Tibial nerve (tissue), 4 donors: ENCODE results near the gene CAV3. TPM values are rescaled to one million over a fixed set of nuclear protein-coding genes. Genes with fewer than 3 reads are reported as not detected.

ENCODE experiments used
- DNase-seq, 2 donors: peaks; one replicate each; pipeline ENCODE4 v3.0.0-alpha.2; 2019; ENCODE audit warnings: low spot score in 2 of 2
- H3K27ac ChIP-seq, 4 donors: fragments of 200-600 bp; sonication (generic) in 3 of 4; one replicate each; pipeline ENCODE4 v1.5.1; 2017 to 2019; ENCODE audit warnings: mild to moderate bottlenecking in 1 of 4
- H3K27me3 ChIP-seq, 2 donors: fragments of 200-600 bp; sonication (generic) in 1 of 2; one replicate each; pipeline versions ENCODE4 v1.5.1 to v1.6.0; 2017 to 2019
- H3K36me3 ChIP-seq, 3 donors: fragments of 200-600 bp; sonication (generic); one replicate each; pipeline ENCODE4 v1.5.1; 2018 to 2019
- H3K4me1 ChIP-seq, 4 donors: fragments of 200-600 bp; sonication (generic) in 3 of 4; one replicate each; pipeline ENCODE4 v1.5.1; 2017 to 2019
- H3K4me3 ChIP-seq, 4 donors: fragments of 200-600 bp; sonication (generic) in 3 of 4; one replicate each; pipeline ENCODE4 v1.5.1; 2017 to 2019; ENCODE audit warnings: mild to moderate bottlenecking in 1 of 4, moderate library complexity in 1 of 4
- H3K9me3 ChIP-seq, 4 donors: fragments of 200-600 bp; sonication (generic) in 3 of 4; one replicate each; pipeline ENCODE4 v1.5.1; 2017 to 2019
- CTCF ChIP-seq, 5 experiments: fragments of 200-600 bp in 3 of 5; fragments of 450-650 bp in 2 of 5; sonication (generic) in 3 of 5; IDR thresholded peaks; one replicate each; pipeline ENCODE4 v1.5.1; 2016 to 2019; ENCODE audit warnings: antibody characterized with exemption in 5 of 5, mild to moderate bottlenecking in 3 of 5, moderate library complexity in 2 of 5
- EP300 ChIP-seq, 2 donors: sonication (generic); formaldehyde crosslinking; IDR thresholded peaks; one replicate each; pipeline ENCODE4 v1.6.1; 2017; ENCODE audit warnings: antibody characterized with exemption in 2 of 2, mild to moderate bottlenecking in 1 of 2
- POLR2A ChIP-seq, 2 donors: fragments of 450-650 bp; IDR thresholded peaks; one replicate each; pipeline ENCODE4 v1.6.1; 2017; ENCODE audit warnings: antibody characterized with exemption in 2 of 2, mild to moderate bottlenecking in 2 of 2, moderate library complexity in 2 of 2
- WGBS, 2 donors: methylation state at CpG; one replicate each; pipeline ENCODE4 v1.1.5; 2018; 5-methylcytosine and 5-hydroxymethylcytosine counted together
- total RNA-seq, 4 donors: library from RNA; depleted of rRNA; stranded (reverse); fragments of >200 nt; gene quantifications; one replicate each; pipeline ENCODE4 v1.1.0, GENCODE V29; 2016

The CAV3 gene
- total RNA-seq, 4 donors from 2014 or later = 0.66 TPM; not detected in 3

- Histone ChIP-seq H3K36me3 (no peaks in the 10 kb centered on the region), H3K4me3 (no peak overlapping the region), H3K4me1 (no peaks in the 10 kb centered on the region), H3K27ac (no peak overlapping the region), H3K27me3 (no peaks in the 10 kb centered on the region), H3K9me3 (no peaks in the 10 kb centered on the region)
- WGBS, 2 donors = 83 to 86% methylated on average over 24 of the region's 24 CpGs
- no peak for DNase-seq
- TF ChIP-seq CTCF (IDR thresholded peaks at IDR 0.05) = no peak
- TF ChIP-seq EP300 (IDR thresholded peaks at IDR 0.05) = no peak
- no peak for TF ChIP-seq POLR2A (IDR thresholded peaks at IDR 0.05)
These were observed 24.2 kb downstream of the CAV3 start for GRCh38 chr3:8757551-8758518.

- WGBS, 2 donors = 85 to 93% methylated on average over 7 of the region's 7 CpGs
- Histone ChIP-seq H3K9me3 (no peaks in the 10 kb centered on the region), H3K36me3 (no peaks in the 10 kb centered on the region), H3K4me1 (no peaks in the 10 kb centered on the region), H3K27me3 (no peaks in the 10 kb centered on the region), H3K4me3 (no peak overlapping the region), H3K27ac (no peak overlapping the region)
- no peak for TF ChIP-seq POLR2A (IDR thresholded peaks at IDR 0.05)
- no peak for DNase-seq
These were observed 25.6 kb downstream of the CAV3 start for GRCh38 chr3:8759038-8759707.

GRCh38 chr3:8760091-8760490 lies 26.5 kb downstream of the CAV3 start:
- TF ChIP-seq CTCF (IDR thresholded peaks at IDR 0.05) (no peak), EP300 (IDR thresholded peaks at IDR 0.05) (no peak), POLR2A (IDR thresholded peaks at IDR 0.05) (no peak)
- WGBS, 2 donors = 81 to 88% methylated on average over 5 of the region's 5 CpGs
- Histone ChIP-seq H3K4me1 (no peaks in the 10 kb centered on the region), H3K9me3 (no peaks in the 10 kb centered on the region), H3K4me3 (no peak overlapping the region), H3K27ac (no peak overlapping the region), H3K36me3 (no peaks in the 10 kb centered on the region), H3K27me3 (no peaks in the 10 kb centered on the region)
- no peak for DNase-seq

- 70 to 82% methylated on average over 5 of the region's 5 CpGs for WGBS, 2 donors
- H3K9me3 ChIP-seq = no peaks in the 10 kb centered on the region
- no peak overlapping the region for H3K4me3 ChIP-seq
- no peak for DNase-seq
- no peaks in the 10 kb centered on the region for H3K36me3 ChIP-seq
- H3K27me3 ChIP-seq = no peaks in the 10 kb centered on the region
- TF ChIP-seq CTCF (IDR thresholded peaks at IDR 0.05) (no peak), EP300 (IDR thresholded peaks at IDR 0.05) (no peak), POLR2A (IDR thresholded peaks at IDR 0.05) (no peak)
- no peak overlapping the region for H3K27ac ChIP-seq
- H3K4me1 ChIP-seq = no peaks in the 10 kb centered on the region
These were observed 26.9 kb downstream of the CAV3 start for GRCh38 chr3:8760506-8760905.

GRCh38 chr3:8761866-8762265 lies 28.3 kb downstream of the CAV3 start:
- TF ChIP-seq POLR2A (IDR thresholded peaks at IDR 0.05) (no peak), CTCF (IDR thresholded peaks at IDR 0.05) (no peak)
- no peak for DNase-seq
- no peaks in the 10 kb centered on the region for H3K4me1 ChIP-seq
- WGBS, 2 donors = 70 to 76% methylated on average over 4 to 5 of the region's 5 CpGs
- H3K4me3 ChIP-seq = no peak overlapping the region
- H3K27ac ChIP-seq = no peak overlapping the region
- no peaks in the 10 kb centered on the region for H3K9me3 ChIP-seq
- H3K27me3 ChIP-seq = peaks cover 0 to 2% of the 10 kb centered on the region in 2 donors
- no peaks in the 10 kb centered on the region for H3K36me3 ChIP-seq
